ENCODE measurements around the gene RARB. TPM values are rescaled to one million over a fixed set of nuclear protein-coding genes. Genes with fewer than 3 reads are reported as not detected.

The RARB gene
- total and polyA plus RNA-seq, 2 donors (not counting 3 experiments of a cell fraction or from before 2014, with no cell fraction given): 15.3 to 23.4 TPM

DNA sequence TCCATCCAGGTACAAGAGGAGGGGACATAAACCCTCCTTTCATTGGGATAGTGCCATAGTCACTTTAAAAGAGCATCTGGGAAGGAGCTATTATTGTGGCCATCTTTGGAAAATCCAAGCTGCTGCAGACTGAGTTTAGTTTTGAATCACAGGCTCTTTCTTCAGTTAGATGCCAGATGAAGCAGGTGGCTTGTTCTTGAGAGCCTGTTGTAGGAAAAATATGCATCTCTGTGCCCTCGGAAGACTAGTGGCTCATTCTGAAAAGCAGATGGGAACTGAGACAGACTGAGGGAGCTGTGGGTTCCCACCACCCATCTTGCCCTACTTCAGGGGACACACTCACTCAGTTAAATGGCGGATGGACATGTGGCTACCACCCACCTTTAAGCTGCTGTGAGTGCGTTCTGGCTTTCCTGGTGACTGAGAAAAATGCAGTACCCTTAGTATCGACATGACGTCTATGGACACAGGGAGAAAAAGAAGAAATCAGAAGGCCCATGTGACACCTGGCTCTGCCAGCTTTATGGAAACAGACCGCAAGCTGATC is 50.2 kb downstream of the RARB start:
- ChIA-PET POLR2A (no interaction called here), CTCF (interaction anchor here (1.3 kb wide), 1 partner anchor 14 kb away, joined by 3 read pairs; no protein-coding TSS in a partner anchor)
- TF ChIP-seq, protein P1, sequence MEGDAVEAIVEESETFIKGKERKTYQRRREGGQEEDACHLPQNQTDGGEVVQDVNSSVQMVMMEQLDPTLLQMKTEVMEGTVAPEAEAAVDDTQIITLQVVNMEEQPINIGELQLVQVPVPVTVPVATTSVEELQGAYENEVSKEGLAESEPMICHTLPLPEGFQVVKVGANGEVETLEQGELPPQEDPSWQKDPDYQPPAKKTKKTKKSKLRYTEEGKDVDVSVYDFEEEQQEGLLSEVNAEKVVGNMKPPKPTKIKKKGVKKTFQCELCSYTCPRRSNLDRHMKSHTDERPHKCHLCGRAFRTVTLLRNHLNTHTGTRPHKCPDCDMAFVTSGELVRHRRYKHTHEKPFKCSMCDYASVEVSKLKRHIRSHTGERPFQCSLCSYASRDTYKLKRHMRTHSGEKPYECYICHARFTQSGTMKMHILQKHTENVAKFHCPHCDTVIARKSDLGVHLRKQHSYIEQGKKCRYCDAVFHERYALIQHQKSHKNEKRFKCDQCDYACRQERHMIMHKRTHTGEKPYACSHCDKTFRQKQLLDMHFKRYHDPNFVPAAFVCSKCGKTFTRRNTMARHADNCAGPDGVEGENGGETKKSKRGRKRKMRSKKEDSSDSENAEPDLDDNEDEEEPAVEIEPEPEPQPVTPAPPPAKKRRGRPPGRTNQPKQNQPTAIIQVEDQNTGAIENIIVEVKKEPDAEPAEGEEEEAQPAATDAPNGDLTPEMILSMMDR (IDR thresholded peaks at IDR 0.05; ENCODE audit: extremely low read depth in 1 of 2, insufficient read depth in 1 of 2, low read depth in 1 of 2, low read length in 2 of 2): no peak
- no peak for TF ChIP-seq JUN (IDR thresholded peaks at IDR 0.05; ENCODE audit: borderline replicate concordance, insufficient read depth, insufficient read length, low read depth)
- TF ChIP-seq GATA2 (IDR thresholded peaks at IDR 0.05; ENCODE audit: insufficient read depth, insufficient read length, low read depth, low read length): no peak
- TF ChIP-seq, protein P2, sequence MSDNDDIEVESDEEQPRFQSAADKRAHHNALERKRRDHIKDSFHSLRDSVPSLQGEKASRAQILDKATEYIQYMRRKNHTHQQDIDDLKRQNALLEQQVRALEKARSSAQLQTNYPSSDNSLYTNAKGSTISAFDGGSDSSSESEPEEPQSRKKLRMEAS (IDR thresholded peaks at IDR 0.05; ENCODE audit: insufficient read depth, insufficient read length): no peak
- no peak for TF ChIP-seq MYC (IDR thresholded peaks at IDR 0.05; ENCODE audit: low read depth, low read length)
- no peak for TF ChIP-seq POLR2A (IDR thresholded peaks at IDR 0.05; ENCODE audit: low read depth, low read length)
- TF ChIP-seq FOS (IDR thresholded peaks at IDR 0.05; ENCODE audit: borderline replicate concordance, insufficient read depth, low read length): no peak
- no peak for TF ChIP-seq POLR2AphosphoS5 (IDR thresholded peaks at IDR 0.05; ENCODE audit: insufficient read depth, low read depth, low read length)
- TF ChIP-seq EZH2 (IDR thresholded peaks at IDR 0.05; ENCODE audit: borderline replicate concordance, low read depth, low read length, severe bottlenecking): no peak
- no peak for DNase-seq (ENCODE audit: low read depth, low spot score)
- Histone ChIP-seq H3K4me2 (ENCODE audit: insufficient read depth, low read length) (no peak overlapping the region), H3K79me2 (ENCODE audit: control insufficient read depth, insufficient read depth, low read length) (peaks cover 23% of the 10 kb centered on the region), H3K4me3 (replicated peaks in 1 of 3; ENCODE audit: insufficient read depth in 1 of 3, low read depth in 1 of 3, low read length in 3 of 3) (no peak overlapping the region), H3K9me1 (replicated peaks; ENCODE audit: control insufficient read depth, extremely low read depth, insufficient read depth, low read length) (no peaks in the 10 kb centered on the region), H2AFZ (ENCODE audit: low read depth, low read length) (no peak overlapping the region), H4K20me1 (replicated peaks; ENCODE audit: control insufficient read depth, extremely low read depth, insufficient read depth, low read length) (no peaks in the 10 kb centered on the region), H3K27ac (ENCODE audit: insufficient read depth, low read depth, low read length) (no peak overlapping the region), H3K36me3 (ENCODE audit: control insufficient read depth in 2 of 2, extremely low read depth in 1 of 2, insufficient read depth in 2 of 2, low read length in 2 of 2) (no peaks in the 10 kb centered on the region), H3K9me3 (replicated peaks; ENCODE audit: control insufficient read depth, insufficient read depth, low read length) (no peaks in the 10 kb centered on the region), H3K27me3 (ENCODE audit: control insufficient read depth in 2 of 2, insufficient read depth in 2 of 2, low read length in 2 of 2) (no peaks in the 10 kb centered on the region), H3K4me1 (ENCODE audit: control insufficient read depth, extremely low read depth, insufficient read depth, low read length) (peaks cover 44% of the 10 kb centered on the region), H3K9ac (replicated peaks; ENCODE audit: extremely low read depth, insufficient read depth, low read length) (no peak overlapping the region)
- intact Hi-C loops (cut with micrococcal nuclease): loop anchor here (2.0 kb wide), 1 partner anchor 19 kb away; no protein-coding TSS in a partner anchor
- dilution Hi-C loops (cut with MboI; ENCODE audit: extremely low pct_ligation_motif_present, low sequenced_read_pairs): no loop called here
- no TSS peak for BruUV-seq (replicated peaks)
- no peak for FAIRE-seq
